H9 (cell line): ENCODE data around the gene SP4. TPM values are rescaled to one million over a fixed set of nuclear protein-coding genes. Genes with fewer than 3 reads are reported as not detected.

Experiments used
- DNase-seq: peaks from one replicate; pipeline ENCODE4 v3.0.0-alpha.2; 2017
- H2AFZ ChIP-seq: one replicate; pipeline ENCODE4 v1.6.1; 2013; ENCODE audit warnings: mild to moderate bottlenecking, low read length, control low read depth, moderate library complexity
- H2AK5ac ChIP-seq: 2 replicates; pipeline ENCODE4 v1.6.1; 2013; ENCODE audit warnings: low read length, control low read depth, mixed read lengths; ENCODE audit not compliant: insufficient read length
- H2BK120ac ChIP-seq: one replicate; pipeline ENCODE4 v1.6.1; 2013; ENCODE audit warnings: low read depth, mild to moderate bottlenecking, low read length, control low read depth, inconsistent platforms; ENCODE audit not compliant: poor library complexity, severe bottlenecking
- H2BK12ac ChIP-seq: 2 replicates; pipeline ENCODE4 v1.6.1; 2013; ENCODE audit warnings: low read length, control low read depth, mixed read lengths, low read depth; ENCODE audit not compliant: insufficient read length
- H2BK15ac ChIP-seq: 2 replicates; pipeline ENCODE4 v1.6.1; 2013; ENCODE audit warnings: low read depth, low read length, control low read depth
- H2BK20ac ChIP-seq: one replicate; pipeline ENCODE4 v1.6.1; 2013; ENCODE audit warnings: low read depth, mild to moderate bottlenecking, low read length, control low read depth, inconsistent platforms; ENCODE audit not compliant: poor library complexity, severe bottlenecking
- H2BK5ac ChIP-seq: 2 replicates; pipeline ENCODE4 v1.6.1; 2013; ENCODE audit warnings: low read length, control low read depth, mixed read lengths; ENCODE audit not compliant: insufficient read length
- H3K14ac ChIP-seq: 2 replicates; pipeline ENCODE4 v1.6.1; 2013; ENCODE audit warnings: low read length, control low read depth; ENCODE audit not compliant: insufficient read depth
- H3K18ac ChIP-seq: 2 replicates; pipeline ENCODE4 v1.6.1; 2013; ENCODE audit warnings: low read depth, mild to moderate bottlenecking, mixed read lengths, low read length, control low read depth; ENCODE audit not compliant: insufficient read length
- H3K23ac ChIP-seq: 2 replicates; pipeline ENCODE4 v1.6.1; 2013; ENCODE audit warnings: low read length, control low read depth, mixed read lengths, low read depth; ENCODE audit not compliant: insufficient read length
- H3K23me2 ChIP-seq: 2 replicates; pipeline ENCODE4 v1.6.1; 2013; ENCODE audit warnings: low read depth, mild to moderate bottlenecking, mixed read lengths, low read length, control low read depth; ENCODE audit not compliant: insufficient read length, poor library complexity, severe bottlenecking
- H3K27ac ChIP-seq: 2 replicates; pipeline ENCODE4 v1.5.1; 2013; ENCODE audit warnings: low read length, control low read depth, mixed read lengths, low read depth; ENCODE audit not compliant: insufficient read length
- H3K27me3 ChIP-seq: 2 replicates; pipeline ENCODE4 v1.6.1; 2013; ENCODE audit warnings: low read length, control low read depth, inconsistent platforms; ENCODE audit not compliant: insufficient read depth
- H3K4ac ChIP-seq: 2 replicates; pipeline ENCODE4 v1.6.1; 2013; ENCODE audit warnings: low read depth, mild to moderate bottlenecking, control low read depth, inconsistent platforms, low read length, moderate library complexity
- H3K4me1 ChIP-seq: 2 replicates; pipeline ENCODE4 v1.6.1; 2013; ENCODE audit warnings: low read length, control low read depth, inconsistent platforms; ENCODE audit not compliant: insufficient read depth
- H3K4me2 ChIP-seq: 2 replicates; pipeline ENCODE4 v1.6.1; 2013; ENCODE audit warnings: low read length, control low read depth, mixed read lengths; ENCODE audit not compliant: insufficient read length, insufficient read depth
- H3K56ac ChIP-seq: 2 replicates; pipeline ENCODE4 v1.6.1; 2013; ENCODE audit warnings: low read depth, mild to moderate bottlenecking, mixed read lengths, low read length, control low read depth; ENCODE audit not compliant: insufficient read length
- H3K79me1 ChIP-seq: 2 replicates; pipeline ENCODE4 v1.6.1; 2013; ENCODE audit warnings: low read depth, mild to moderate bottlenecking, moderate library complexity, low read length, control low read depth, inconsistent platforms; ENCODE audit not compliant: insufficient read depth, poor library complexity, severe bottlenecking
- H3K79me2 ChIP-seq: 2 replicates; pipeline ENCODE4 v1.6.1; 2013; ENCODE audit warnings: low read length, control low read depth, inconsistent platforms; ENCODE audit not compliant: insufficient read depth
- H3K9ac ChIP-seq: 2 replicates; pipeline ENCODE4 v1.6.1; 2013; ENCODE audit warnings: low read length, control low read depth, mixed read lengths; ENCODE audit not compliant: insufficient read length; ENCODE audit errors: extremely low read depth
- H3K9me3 ChIP-seq: one replicate; pipeline ENCODE4 v1.6.1; 2013; ENCODE audit warnings: low read depth, low read length, inconsistent platforms; ENCODE audit not compliant: control insufficient read depth
- H3T11ph ChIP-seq: one replicate; pipeline ENCODE4 v1.6.1; 2013; ENCODE audit warnings: mild to moderate bottlenecking, low read length, control low read depth, inconsistent platforms
- H4K20me1 ChIP-seq: one replicate; pipeline ENCODE4 v1.6.1; 2013; ENCODE audit not compliant: control insufficient read depth, insufficient read length, insufficient read depth
- H4K5ac ChIP-seq: 2 replicates; pipeline ENCODE4 v1.6.1; 2013; ENCODE audit warnings: low read depth, mild to moderate bottlenecking, mixed read lengths, low read length, control low read depth; ENCODE audit not compliant: insufficient read length
- H4K8ac ChIP-seq: replicated peaks from 2 replicates; pipeline ENCODE4 v1.6.1; 2013; ENCODE audit warnings: low read length, control low read depth, mixed read lengths, low read depth; ENCODE audit not compliant: insufficient read length
- H4K91ac ChIP-seq: 2 replicates; pipeline ENCODE4 v1.6.1; 2013; ENCODE audit warnings: low read depth, mild to moderate bottlenecking, moderate library complexity, mixed read lengths, low read length, control low read depth; ENCODE audit not compliant: insufficient read length
- H3K27ac Mint-ChIP-seq, 3 experiments: 2 replicates in 2 of 3; 3 replicates in 1 of 3; pipeline ENCODE4 v1.8.0; 2020 to 2021; ENCODE audit warnings: mixed read lengths in 3 of 3, mild to moderate bottlenecking in 1 of 3, moderate library complexity in 1 of 3
- H3K27me3 Mint-ChIP-seq: 2 replicates; pipeline ENCODE4 v1.8.0; 2021; ENCODE audit warnings: low read depth, mild to moderate bottlenecking, moderate library complexity, mixed read lengths
- H3K36me3 Mint-ChIP-seq, 3 experiments: 2 replicates in 2 of 3; 3 replicates in 1 of 3; pipeline ENCODE4 v1.8.0; 2020 to 2021; ENCODE audit warnings: low read depth in 3 of 3, mixed read lengths in 3 of 3; ENCODE audit not compliant: insufficient read depth in 1 of 3
- H3K4me1 Mint-ChIP-seq, 2 experiments: 2 replicates each; pipeline ENCODE4 v1.8.0; 2020; ENCODE audit warnings: mixed read lengths in 2 of 2
- H3K4me3 Mint-ChIP-seq, 2 experiments: 2 replicates in 1 of 2; 3 replicates in 1 of 2; pipeline ENCODE4 v1.8.0; 2020 to 2021; ENCODE audit warnings: mild to moderate bottlenecking in 2 of 2, mixed read lengths in 2 of 2, moderate library complexity in 1 of 2
- H3K9me3 Mint-ChIP-seq, 2 experiments: 2 replicates in 1 of 2; 3 replicates in 1 of 2; pipeline ENCODE4 v1.8.0; 2020; ENCODE audit warnings: mild to moderate bottlenecking in 2 of 2, mixed read lengths in 2 of 2, moderate library complexity in 1 of 2
- CTCF ChIP-seq: fragments of 200-600 bp; sonication (generic); conservative IDR thresholded peaks from 3 replicates; pipeline ENCODE4 v1.8.0; 2021; ENCODE audit warnings: antibody characterized with exemption, mild to moderate bottlenecking
- WGBS: extraction: QIAGEN DNeasy Blood & Tissue Kit; methylation state at CpG from one replicate; pipeline ENCODE4 v1.1.7; 2013; ENCODE audit warnings: missing lambda C conversion rate, low lambda C conversion rate, mixed read lengths; ENCODE audit not compliant: insufficient read length; ENCODE audit errors: extremely low coverage; 5-methylcytosine and 5-hydroxymethylcytosine counted together
- total RNA-seq: library from RNA; stranded (reverse); gene quantifications from 2 replicates; pipeline ENCODE4 v1.2.1, GENCODE V29; 2021

The SP4 gene
- total RNA-seq, 1 experiment from 2014 or later, result 19.4 TPM

DNA sequence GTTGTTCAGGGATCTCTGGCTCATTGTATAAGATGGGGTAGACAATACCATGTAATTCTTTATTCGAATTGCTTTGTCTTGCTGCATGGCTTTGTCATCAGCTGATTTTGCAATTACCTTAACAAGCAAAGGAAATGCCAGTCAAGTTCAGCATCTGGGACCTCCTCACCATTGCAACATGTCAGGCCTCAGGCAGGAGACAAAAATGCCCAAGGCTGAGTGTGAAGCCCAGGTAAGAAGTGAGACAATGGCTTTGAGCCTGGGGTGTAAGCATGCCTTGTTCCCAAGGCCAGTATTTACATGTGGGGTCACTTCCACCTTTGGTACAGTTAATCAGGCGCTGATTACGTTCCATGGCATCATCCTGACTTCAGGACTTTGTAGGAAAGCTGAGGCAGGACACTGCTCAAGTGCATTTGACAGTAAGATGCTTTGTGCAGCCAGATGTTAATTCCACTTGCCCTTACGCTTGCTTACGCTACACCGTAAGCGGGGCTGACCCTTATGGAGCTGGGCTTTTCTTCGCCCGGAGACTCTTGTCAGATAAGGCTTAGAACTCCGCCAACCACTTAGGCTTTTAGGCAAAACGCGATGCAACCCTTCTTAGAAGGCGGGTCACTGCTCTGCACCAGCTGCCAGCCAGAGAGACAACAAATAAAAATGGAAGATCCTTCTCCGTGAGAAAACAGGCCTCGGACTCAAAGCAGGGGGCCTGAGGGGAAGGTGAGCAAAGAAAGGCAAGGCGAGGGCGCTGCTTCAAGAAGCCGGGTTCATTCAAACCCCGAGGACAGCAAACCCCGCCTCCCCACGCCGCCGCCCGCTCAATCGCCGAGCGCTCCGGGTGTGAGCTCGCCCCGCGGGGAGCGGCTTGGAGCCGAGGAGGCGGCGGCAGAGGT is 1.3 kb upstream of the SP4 start:
- Histone ChIP-seq H3K4me1 (peaks cover 12% of the 10 kb centered on the region), H3K27ac (peak overlapping the region; percentile 79), H3K56ac (no peak overlapping the region), H2BK20ac (no peak overlapping the region), H3K9ac (peak overlapping the region; percentile 29), H2AFZ (peak overlapping the region; percentile 22), H3K79me2 (peaks cover 8% of the 10 kb centered on the region), H3K18ac (peak overlapping the region; percentile 36), H3K14ac (peak overlapping the region; percentile 61; the same call in 1 of the 2 replicates), H3K9me3 (no peaks in the 10 kb centered on the region), H4K8ac (no peak overlapping the region), H2BK12ac (no peak overlapping the region), H3K79me1 (peaks cover 7% of the 10 kb centered on the region), H3K23ac (no peak overlapping the region), H3K4me2 (peak overlapping the region; percentile 76), H3K4ac (no peak overlapping the region), H2AK5ac (no peak overlapping the region), H3T11ph (no peak overlapping the region), H2BK15ac (no peak overlapping the region), H2BK120ac (no peak overlapping the region), H4K91ac (no peak overlapping the region), H4K5ac (peak overlapping the region; percentile 37), H3K23me2 (peaks cover 9% of the 10 kb centered on the region), H3K27me3 (no peaks in the 10 kb centered on the region), H4K20me1 (no peaks in the 10 kb centered on the region), H2BK5ac (no peak overlapping the region)
- peaks cover 39 to 49% of the 10 kb centered on the region in 2 experiments for H3K4me1 Mint-ChIP-seq
- H3K27ac Mint-ChIP-seq, result peak overlapping the region; percentile 94 to 98 (median 96)
- TF ChIP-seq CTCF, result no peak
- H3K9me3 Mint-ChIP-seq, result no peaks in the 10 kb centered on the region; a peak in 1 of 5 replicates
- peak; percentile 40 for DNase-seq
- H3K4me3 Mint-ChIP-seq, result peak overlapping the region; percentile 70 to 84
- no peaks in the 10 kb centered on the region for H3K27me3 Mint-ChIP-seq
- WGBS, result no CpG with 5 or more reads among the region's 35 CpGs
- peaks cover 8 to 15% (median 11%) of the 10 kb centered on the region in 3 experiments; a peak in 6 of 7 replicates for H3K36me3 Mint-ChIP-seq
